DOHH2 (cell line): ENCODE measurements around the gene SYT1.

ENCODE experiments used
- CTCF ChIP-seq: fragments of 200-600 bp; sonication (generic); IDR thresholded peaks from one replicate; pipeline ENCODE4 v1.5.1; 2014; ENCODE audit warnings: antibody characterized with exemption, mild to moderate bottlenecking, low read depth, low read length; ENCODE audit not compliant: poor library complexity, severe bottlenecking
- EZH2phosphoT487 ChIP-seq: fragments of 200-600 bp; sonication (generic); IDR thresholded peaks from 2 replicates; pipeline ENCODE4 v1.6.1; 2017; ENCODE audit warnings: borderline replicate concordance, mild to moderate bottlenecking, antibody characterized with exemption, low read length, moderate library complexity, mixed read lengths

- TF ChIP-seq CTCF = no peak
- no peak for TF ChIP-seq EZH2phosphoT487
Measured at GRCh38 chr12:79393842-79394241, 529.3 kb downstream of the SYT1 start.
